Fibroblast of the aortic adventitia (primary cell): Measurements from ENCODE around the gene ADAR. TPM values are rescaled to one million over a fixed set of nuclear protein-coding genes. Genes with fewer than 3 reads are reported as not detected.

Experiments used
- DNase-seq: peaks from one replicate; pipeline ENCODE4 v3.0.0-alpha.2; 2010; ENCODE audit warnings: low read depth
- H3K4me3 ChIP-seq: 2 replicates; pipeline ENCODE4 v1.5.1; 2011; ENCODE audit warnings: low read depth, mild to moderate bottlenecking, control low read depth, low read length, moderate library complexity
- total RNA-seq: library from RNA; depleted of rRNA; stranded (reverse); fragments of >200 nt; gene quantifications from 2 replicates; pipeline ENCODE4 v1.2.3, GENCODE V29; 2012; ENCODE audit warnings: low replicate concordance
- TF ChIP-seq, protein P1 (sequence below): IDR thresholded peaks from 2 replicates; pipeline ENCODE4 v1.5.1; 2011; ENCODE audit warnings: mild to moderate bottlenecking, low read length, control low read depth, inconsistent platforms; ENCODE audit not compliant: insufficient read depth

ADAR gene
- total RNA-seq, 1 donor = 114 TPM

- DNase-seq = peak; percentile 68
- TF ChIP-seq, protein P1, sequence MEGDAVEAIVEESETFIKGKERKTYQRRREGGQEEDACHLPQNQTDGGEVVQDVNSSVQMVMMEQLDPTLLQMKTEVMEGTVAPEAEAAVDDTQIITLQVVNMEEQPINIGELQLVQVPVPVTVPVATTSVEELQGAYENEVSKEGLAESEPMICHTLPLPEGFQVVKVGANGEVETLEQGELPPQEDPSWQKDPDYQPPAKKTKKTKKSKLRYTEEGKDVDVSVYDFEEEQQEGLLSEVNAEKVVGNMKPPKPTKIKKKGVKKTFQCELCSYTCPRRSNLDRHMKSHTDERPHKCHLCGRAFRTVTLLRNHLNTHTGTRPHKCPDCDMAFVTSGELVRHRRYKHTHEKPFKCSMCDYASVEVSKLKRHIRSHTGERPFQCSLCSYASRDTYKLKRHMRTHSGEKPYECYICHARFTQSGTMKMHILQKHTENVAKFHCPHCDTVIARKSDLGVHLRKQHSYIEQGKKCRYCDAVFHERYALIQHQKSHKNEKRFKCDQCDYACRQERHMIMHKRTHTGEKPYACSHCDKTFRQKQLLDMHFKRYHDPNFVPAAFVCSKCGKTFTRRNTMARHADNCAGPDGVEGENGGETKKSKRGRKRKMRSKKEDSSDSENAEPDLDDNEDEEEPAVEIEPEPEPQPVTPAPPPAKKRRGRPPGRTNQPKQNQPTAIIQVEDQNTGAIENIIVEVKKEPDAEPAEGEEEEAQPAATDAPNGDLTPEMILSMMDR = peak; percentile 93
- no peak overlapping the region for H3K4me3 ChIP-seq
These were observed 61.5 kb downstream of the ADAR start for GRCh38 chr1:154546264-154547063.

- DNase-seq = no peak
- H3K4me3 ChIP-seq = no peak overlapping the region
- TF ChIP-seq, protein P1 = no peak
These were observed 66.8 kb downstream of the ADAR start for GRCh38 chr1:154541231-154541630.

DNA sequence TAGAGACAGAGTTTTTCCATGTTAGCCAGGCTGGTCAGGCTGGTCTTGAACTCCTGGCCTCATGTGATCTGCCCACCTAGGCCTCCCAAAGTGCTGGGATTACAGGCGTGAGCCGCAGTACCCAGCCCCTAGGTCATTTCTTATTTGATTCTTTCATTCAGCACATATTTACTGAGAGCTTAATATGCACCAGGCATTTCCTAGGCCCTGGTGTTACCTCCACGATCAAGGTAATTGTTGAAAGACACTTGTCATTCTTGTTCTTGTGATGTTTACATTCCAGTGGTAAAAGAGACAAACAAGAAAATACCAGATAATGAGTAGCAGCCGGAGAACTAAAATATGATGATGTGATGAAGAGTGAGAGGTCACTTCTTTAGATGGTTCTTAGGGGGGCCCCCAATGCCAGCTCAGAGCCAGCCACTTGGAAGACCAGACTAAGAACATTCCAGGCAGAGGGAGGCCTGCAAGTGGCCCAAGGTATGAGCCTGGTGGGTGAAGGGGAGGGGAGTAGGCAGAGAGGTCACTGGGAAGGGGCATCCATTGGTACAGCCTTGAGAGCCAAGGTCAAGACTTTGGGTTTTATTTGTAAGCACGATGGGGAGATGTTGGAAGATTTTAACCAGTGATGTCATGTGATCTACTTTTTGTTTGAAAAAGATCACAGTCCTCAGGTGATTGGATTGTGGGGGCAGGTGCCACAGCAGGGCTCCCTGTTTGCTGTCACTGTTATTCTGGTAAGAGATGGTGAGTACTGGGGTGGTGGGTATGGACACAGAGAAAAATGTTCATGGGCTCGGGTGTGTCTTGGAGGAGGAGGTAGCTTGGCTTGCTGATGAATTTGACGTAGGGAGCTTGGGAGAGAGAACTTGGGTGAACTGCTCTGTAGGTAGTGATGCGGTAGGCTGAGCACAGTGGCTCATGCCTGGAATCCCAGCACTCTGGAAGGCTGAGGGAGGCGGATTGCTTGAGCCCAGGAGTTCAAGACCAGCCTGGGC is 68.2 kb downstream of the ADAR start:
- TF ChIP-seq, protein P1 = no peak
- no peak for DNase-seq
- H3K4me3 ChIP-seq = no peak overlapping the region

- no peak for DNase-seq
- H3K4me3 ChIP-seq = no peak overlapping the region
- TF ChIP-seq, protein P1 = no peak
These were observed 71.4 kb downstream of the ADAR start for GRCh38 chr1:154536570-154536969.

GRCh38 chr1:154533952-154534844 is 73.8 kb downstream of the ADAR start:
- DNase-seq = no peak
- TF ChIP-seq, protein P1 = peak; percentile 46
- no peak overlapping the region for H3K4me3 ChIP-seq

Other genes with a start within 250 kb of the ADAR start
- 1.3 and 5.3 TPM in 2 replicates for gene IL6R, start 202.8 kb downstream of the ADAR start, total RNA-seq
- gene TDRD10, start 106.0 kb downstream of the ADAR start, total RNA-seq = not detected in 2 replicates
- gene SHE, start 105.8 kb downstream of the ADAR start, total RNA-seq = 0.09 and 0.49 TPM in 2 replicates
- gene UBE2Q1, start 49.5 kb downstream of the ADAR start, total RNA-seq = 18.6 and 26.1 TPM in 2 replicates
- under 0.01 TPM in 1 of 2 replicates, not detected in the other for gene CHRNB2, start 40.4 kb downstream of the ADAR start, total RNA-seq